ENCODE results near the gene ZDBF2.

- no peak for TF ChIP-seq POLR2A (IDR thresholded peaks at IDR 0.05; ENCODE audit: low read length)
- no peak for TF ChIP-seq GATA1 (IDR thresholded peaks at IDR 0.05; ENCODE audit: low read depth, low read length)
Measured at GRCh38 chr2:206276169-206276942, 1.9 kb downstream of the ZDBF2 start.
